GM21576 (cell line): ENCODE results near the gene CRB3.

Experiments
- ATAC-seq: cut with Tn5 transposase; IDR thresholded peaks from one replicate; pipeline ENCODE4 v1.9.1; 2021; ENCODE audit warnings: mild to moderate bottlenecking, moderate library complexity; ENCODE audit not compliant: unreplicated experiment

CRB3 gene

DNA sequence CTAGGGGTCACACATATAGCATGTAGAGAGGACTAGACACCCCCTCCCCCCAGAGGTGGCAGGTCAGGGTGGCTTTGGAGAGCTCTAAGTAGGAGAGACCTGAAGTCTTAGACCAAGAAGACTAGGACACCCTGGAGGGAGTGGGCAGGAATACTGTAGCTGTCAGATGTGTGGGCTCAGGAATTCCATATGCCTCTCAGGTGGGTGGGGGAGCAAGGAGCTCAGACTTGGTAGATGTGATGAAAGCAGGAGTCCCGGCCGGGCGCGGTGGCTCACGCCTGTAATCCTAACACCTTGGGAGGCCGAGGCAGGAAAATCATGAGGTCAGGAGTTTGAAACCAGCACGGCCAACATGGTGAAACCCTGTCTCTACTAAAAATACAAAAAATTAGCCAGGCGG is 1.6 kb downstream of the CRB3 start:
- ATAC-seq, result no peak

DNA sequence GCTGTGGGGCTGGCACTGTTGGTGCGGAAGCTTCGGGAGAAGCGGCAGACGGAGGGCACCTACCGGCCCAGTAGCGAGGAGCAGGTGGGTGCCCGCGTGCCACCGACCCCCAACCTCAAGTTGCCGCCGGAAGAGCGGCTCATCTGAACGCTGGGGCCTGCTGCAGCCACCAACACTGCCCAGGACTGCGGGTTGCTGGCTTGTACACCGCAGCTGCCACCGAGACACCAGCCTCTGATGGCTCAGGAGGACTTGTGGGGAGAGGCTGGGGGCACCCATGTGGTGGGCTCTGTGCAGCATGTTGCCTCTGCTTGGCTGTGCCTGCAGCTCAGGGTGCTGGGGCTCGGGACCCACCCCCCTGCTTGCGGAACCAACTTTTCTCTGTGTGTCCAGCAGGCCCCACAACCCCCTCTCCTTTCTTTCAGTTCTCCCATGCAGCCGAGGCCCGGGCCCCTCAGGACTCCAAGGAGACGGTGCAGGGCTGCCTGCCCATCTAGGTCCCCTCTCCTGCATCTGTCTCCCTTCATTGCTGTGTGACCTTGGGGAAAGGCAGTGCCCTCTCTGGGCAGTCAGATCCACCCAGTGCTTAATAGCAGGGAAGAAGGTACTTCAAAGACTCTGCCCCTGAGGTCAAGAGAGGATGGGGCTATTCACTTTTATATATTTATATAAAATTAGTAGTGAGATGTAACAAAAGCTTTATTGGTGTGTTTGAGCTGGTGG is 2.6 kb downstream of the CRB3 start:
- ATAC-seq, result no peak

DNA sequence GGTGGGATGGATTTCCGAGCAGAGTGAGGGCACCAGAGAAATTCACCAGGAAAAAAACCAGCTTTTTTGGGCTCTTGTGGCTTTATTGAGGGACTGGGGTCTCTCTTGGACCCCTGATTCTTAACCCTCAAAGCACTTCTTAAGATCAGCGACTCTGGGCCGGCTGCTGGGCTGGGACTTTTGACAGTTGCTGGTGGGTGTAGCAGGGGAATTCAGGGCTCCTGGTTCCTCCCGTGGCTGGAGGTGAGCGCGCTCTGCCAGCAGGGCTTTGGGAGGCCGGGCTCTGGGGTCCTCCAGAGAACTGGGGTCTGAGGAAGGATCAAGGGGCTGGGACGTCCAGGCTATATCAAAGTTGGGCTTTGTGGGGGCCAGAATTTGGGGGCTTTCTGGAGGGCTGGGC is 3.3 kb downstream of the CRB3 start:
- ATAC-seq, result no peak

DNA sequence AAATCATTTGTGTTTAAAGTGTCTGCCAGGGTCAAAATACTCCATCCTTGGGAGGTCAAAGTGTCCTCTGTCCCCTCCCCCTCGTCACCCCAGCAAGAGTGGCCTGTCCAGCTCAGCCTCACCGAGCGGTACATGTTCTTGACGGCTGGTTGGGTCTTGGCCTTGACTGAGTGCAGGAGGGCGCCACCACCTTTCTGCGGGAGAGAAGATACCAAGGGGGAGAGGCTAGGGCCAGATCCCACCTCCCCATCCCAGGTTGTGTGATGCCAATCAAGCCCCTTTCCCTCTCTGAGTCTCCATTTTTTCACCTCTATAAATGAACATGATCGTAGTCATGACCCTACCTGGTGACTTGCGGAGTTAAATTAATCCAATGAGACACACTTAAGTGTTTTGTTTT is 6.1 kb downstream of the CRB3 start:
- no peak for ATAC-seq

DNA sequence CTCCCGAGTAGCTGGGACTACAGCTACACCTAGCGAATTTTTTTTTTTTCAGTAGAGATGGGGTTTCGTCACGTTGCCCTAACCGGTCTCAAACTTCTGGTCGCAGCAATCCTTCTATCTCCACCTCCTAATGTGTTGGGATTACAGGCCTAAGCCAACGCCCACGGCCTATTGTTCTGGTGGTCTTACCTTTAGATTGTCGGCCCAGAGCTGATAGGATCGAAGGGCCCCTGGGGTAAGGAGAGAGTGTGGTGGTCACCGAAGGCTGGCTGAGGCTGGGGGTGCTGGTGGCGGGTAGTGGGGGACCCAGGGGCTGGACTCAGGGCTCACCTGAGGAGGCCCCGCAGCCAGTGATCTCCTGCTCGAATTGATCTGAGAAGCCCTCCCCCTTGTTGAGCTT is 7.0 kb downstream of the CRB3 start:
- no peak for ATAC-seq

DNA sequence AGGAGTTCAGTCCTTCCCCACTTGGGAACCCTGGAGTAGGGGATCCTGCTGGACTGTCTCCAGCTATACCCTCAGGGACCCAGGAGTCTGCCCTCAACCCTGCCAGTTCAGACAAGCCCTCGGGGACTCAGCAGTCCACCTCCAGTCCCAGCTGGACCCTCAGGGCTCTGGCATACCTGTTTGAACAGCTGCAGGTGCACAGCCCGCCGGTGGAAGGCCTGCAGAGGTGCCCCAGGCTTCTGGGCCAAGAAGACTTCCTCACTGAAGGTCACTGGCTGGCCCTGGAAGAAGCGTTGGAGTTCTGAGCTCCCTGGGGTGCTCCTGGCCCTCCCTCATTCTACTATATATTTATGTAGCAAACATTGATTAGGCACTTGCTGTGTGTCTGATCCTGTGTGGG is 8.6 kb downstream of the CRB3 start:
- no peak for ATAC-seq

DNA sequence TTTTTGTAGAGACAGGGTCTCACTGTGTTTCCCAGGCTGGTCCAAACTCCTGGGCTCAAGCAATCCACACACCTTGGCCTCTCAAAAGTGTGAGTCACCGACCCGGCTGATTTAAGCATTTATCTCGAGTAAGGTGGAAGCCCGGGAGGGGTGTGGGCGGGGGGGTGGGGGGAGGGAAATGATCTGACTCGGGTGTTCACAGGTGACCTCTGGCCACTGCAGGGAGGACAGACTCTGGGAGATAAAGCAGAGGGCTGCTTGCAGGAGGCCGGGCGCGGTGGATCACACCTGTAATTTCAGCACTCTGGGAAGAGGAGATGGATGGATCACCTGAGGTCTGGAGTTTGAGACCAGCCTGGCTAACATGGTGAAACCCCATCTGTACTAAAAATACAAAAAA is 9.6 kb downstream of the CRB3 start:
- ATAC-seq, result no peak

DNA sequence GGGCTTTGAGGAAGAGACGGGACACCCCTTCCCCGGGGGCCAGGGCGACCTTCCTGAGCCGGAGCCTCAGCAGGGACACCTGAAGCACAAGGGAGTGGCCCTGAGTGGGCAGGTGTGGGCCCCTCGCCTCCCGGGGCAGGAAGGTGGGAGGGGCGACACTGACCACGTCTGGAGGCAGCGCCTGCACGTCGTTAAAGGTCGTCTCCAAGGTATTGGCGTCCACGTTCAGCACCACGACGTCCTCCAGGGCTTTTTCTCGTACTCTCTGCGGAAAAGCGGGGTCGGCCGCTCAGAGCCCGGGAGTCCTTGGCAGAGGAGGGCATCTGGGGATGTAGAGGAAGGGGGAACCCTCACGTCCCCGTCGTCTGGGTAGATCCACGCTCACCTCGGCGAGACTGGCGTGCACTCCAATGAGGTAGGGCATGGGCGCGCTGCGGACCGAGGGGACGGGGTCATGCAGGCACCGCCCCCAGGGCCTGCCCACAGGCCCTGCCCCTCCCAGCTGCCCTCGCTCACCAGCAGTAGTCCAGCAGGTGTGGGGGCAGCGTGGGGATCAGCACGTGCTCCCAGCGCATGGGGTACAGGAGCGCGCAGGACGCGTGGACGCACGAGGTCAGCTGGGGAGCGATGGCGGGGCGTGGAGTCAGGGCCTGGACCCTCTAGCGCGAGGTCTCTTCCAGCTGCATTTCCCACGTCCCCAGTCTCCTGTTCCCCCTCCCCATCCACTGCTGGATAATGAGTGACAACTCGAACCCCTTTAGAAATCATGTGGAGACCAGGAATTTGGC is 11.4 kb downstream of the CRB3 start:
- no peak for ATAC-seq

DNA sequence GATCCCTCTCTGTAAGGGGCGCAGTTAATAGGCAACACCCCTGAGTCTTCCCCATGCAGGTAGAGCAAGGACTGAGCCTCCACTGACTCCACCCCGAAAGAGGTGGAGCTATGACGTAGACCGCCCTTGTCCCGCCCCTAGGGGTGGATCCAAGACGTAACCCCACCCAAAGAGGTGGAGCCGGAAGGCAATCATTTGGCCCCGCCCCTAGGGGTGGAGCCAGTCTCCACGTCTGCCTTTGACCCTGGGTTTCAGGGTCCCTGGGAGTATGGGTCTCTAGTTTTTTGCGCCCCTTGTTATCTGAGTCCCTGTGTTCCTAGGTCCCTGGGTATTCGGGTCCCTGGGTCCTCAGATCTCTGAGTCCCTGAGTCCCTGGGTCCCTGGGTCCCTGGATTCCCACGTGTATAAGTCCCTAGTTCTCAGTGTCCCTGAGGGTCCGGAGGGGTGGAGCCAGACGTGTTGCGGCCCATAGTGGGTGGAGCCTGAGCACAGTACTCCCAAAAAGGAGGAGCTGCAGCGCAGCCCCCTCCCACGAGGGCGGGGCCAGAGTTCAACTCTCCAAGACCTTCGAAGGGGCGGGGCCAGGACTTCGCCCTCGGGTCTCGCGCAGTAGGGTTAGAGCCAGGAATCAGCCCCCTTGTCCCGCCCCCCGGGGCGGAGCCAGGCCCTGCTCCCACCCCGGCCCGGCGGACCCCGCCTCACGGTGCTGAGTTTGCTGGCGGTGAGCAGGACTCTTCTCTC is 12.3 kb downstream of the CRB3 start:
- no peak for ATAC-seq

DNA sequence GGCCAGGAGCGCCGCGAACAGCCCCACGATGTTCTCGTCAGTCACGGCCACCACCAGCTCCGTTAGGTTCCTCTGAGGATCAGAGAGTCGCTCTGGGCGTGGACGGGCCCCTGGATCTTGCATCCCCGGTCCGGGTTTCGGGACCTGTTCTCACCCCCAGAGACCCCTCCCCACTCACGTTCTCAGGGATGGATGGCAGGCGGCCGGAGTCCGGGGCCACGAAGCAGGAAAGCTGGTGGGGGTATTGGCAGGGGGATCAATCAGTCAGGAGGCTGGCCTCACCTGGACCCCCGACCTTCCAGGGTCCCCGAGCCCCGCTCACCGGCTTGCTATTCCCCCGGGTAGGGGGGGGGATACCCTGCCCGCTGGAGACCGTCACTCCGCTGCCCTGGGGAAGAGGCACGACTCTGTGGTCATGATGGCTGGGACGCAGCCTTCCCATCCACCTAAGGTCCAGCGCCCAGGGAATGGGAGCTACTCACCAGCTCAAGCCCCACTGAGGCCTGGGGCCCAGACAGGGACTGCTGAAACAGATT is 12.9 kb downstream of the CRB3 start:
- ATAC-seq, result no peak

DNA sequence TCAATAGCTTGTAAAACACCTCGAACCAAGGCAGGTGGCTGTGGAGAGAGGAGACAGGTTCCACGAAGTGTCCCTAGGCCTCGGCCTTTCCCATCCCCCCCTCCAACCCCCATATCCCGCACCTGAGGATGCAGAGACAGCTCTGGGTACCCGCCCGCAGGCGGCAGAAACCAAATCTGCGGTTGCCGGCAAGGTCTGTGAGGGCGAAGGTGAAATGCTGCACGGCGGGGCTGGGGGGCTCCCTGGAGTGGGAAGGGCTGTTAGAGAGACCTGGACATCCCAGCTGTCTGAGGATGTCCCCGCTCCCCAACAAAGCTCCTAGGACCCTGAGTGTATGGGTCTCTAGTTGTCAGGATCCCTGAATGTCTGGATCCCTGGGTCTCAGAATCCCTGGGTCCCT is 14.7 kb downstream of the CRB3 start:
- ATAC-seq, result no peak

DNA sequence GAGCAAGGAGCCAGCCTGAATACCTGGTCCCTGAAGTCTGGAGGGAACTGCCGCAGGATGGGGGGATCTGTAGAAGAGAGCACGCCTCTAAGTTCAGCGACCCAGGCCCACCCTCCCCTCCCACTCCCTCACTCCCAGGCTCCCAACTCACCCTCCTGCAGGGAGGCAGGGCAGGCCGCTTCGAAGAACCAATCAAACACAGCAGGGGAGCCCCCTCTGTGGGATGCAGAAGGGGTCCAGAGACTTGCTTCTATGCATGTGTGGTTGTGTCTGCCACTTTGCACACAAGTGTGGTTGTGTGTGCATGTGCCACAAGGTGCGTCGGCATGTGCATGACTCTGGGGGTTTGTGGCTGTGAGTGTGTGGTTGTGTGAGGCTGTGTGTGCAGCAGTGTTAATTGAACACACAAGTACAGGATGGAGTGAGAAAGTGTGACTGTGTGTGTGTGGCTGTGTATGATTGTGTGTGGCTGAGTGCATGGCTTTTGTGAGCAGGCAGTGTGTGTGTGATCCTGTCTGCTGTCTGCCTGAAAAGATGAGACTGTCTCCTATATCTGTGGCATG is 15.8 kb downstream of the CRB3 start:
- no peak for ATAC-seq

DNA sequence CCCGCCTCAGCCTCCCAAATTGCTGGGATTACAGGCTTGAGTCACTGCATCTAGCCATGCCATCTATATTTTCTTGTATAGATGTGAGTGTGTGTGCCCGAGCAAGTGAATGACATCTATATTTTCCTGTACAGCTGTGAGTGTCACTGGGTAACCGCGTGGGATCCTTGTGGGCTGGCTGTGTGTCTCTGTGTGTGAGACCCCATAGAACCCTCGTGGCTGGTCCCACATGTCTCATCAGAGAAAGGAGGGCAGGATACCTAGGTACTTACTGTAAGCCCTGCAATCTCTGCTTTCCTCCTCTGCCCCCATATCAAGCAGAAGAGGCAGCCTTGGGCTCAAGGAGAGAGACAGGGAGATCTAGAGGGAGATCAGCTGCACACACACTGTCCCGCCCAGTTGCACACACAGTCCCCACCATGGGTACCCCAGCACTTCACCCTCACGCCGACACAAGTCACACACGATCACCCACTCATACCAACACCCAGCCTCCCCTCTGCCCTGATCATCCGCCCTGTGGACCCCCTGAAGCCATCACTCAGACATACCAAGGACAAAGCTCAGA is 16.9 kb downstream of the CRB3 start:
- ATAC-seq, result no peak

DNA sequence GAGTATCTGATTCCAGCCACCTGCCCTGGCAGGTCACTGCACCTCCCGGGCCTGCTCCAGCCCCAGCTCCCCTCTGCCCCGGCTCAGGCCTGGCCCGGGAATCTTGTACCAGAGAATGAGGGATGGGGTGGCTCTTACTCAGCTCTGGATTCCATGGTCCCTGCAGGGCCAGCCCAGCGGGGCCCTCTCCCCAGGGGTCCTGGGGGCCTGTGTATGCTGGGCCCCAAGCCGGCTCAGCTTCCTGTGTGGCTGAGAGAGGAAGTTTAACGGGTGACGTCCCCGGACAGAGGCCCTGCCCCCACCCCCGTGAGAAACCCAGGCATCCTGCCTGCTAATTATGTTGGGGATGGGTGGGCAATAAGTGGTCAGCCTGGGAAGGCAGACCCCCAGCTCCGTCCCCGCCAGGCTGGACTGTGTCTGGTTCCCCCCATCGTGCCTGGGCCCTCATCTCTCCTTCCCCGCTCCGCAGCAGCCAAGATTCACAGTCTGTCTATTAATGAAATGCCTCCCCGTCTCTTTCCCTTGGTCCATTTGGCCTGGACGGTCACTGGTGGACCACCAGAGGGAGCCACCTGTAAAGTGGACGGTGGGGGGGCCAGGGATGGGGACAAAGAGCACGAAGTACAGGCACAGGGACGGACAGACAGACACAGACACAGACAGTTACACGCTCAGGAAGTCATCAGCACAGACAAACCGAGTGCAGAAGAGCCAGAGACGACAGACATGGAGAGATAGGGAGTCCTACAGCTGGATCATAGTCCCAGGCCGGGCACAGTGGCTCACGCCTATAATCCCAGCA is 17.7 kb downstream of the CRB3 start, which contains the start of gene DENND1C:
DENND1C (minus strand) TSS at position 247 of the 802 bp plus-strand sequence; CDS start at position 155, 92 bp downstream.
- ATAC-seq, result peak; percentile 70

DNA sequence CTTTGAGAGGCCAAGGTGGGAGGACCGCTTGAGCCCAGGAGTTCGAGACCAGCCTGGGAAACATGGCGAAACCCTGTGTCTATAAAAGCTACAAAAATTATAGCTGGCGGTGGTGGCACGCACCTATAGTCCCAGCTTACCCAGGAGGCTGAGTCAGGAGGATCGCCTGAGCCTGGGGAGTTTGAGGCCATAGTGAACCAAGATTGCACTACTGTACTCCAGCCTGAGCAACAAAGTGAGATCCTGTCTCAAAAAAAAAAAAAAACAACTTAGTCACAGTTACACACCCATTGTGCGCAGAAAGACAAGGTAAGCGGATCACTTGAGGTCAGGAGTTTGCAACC is 18.2 kb downstream of the CRB3 start:
- ATAC-seq, result no peak

DNA sequence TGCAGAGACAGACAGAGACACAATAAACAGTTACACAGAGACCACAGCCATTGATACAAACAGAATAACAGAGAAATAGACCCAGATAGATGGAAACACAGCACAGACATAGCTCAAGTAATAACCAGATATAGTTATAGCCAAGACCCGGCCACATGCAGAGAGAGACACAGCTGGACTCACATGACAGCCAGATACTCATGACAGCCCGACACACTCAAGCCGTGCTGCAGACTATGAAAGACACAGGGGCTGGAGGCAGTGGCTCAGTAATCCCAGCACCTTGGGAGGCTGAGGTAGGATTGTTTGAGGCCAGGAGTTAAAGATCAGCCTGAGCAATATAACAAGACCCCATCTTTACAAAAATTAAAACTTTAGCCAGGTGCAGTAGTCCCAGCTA is 19.2 kb downstream of the CRB3 start:
- ATAC-seq, result no peak

DNA sequence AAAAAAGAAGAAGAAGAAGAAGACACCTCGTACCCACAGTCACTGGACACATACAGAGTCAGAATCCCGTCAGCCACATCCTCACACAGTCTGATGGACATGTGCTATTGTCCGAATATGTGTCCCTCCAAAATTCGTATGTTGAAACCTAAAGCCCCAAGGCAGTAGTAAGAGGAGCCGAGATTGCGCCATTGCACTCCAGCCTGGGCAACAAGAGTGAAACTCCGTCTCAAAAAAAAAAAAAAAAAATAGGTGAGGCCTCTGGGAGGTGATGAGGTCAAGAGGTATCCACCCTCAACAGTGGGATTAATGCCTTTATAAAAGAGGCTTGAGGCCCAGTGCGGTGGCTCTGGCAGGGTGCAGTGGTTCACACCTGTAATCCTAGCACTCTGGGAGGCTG is 20.2 kb downstream of the CRB3 start:
- ATAC-seq, result no peak

DNA sequence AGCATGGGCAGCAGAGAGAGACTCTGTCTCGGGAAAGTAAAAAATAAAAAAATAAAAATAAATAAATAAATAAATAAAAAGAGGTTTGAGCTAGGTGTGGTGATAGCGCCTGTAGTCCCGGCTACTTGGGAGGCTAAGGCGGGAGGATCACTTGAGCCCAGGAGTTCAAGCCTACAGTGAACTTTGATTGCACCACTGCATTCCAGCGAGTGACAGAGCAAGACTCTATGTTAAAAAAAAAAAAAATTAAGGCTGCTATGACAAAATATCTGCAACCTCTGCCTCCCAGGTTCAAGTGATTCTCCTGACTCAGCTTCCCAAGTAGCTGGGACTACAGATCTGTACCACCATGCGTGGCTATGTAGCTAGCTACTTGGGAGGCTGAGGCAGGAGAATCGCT is 20.8 kb downstream of the CRB3 start:
- no peak for ATAC-seq

DNA sequence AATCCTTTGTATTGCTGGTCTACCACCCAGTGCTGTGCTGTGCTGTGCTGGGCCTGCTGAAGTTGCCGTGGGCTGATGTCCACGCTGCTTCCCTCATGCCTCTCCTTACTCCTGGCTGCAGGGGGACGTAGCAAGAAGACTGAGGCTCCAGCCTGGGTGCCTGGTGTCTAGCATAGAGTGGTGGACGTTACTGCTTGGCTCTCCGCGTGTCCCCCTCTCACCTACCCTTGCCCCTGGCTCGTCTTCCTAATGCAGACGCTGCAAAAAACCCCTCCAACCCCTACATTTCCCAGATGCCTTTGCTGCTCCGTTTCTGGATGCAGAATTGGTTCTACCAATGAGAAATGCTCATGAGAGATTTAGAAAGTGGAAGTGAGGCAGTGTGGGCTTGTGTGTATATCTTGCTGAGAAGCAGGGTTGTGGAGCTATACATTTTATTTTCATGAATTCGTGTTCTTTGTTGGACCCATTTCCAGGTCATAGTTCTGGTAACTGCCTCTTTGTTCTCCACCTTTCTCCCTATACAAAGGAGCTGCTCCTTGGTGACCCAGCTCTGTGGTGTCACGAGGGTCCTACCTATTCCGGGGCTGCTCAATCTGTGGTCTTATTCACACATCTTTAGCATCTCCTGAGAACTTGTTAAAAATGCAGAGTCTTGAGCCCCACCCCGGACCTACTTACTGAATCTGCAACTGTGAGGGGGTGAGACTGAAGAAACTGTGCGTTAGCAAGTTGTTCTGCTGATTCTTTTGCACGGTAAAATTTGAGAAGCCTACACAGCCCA is 25.4 kb downstream of the CRB3 start:
- no peak for ATAC-seq
